HepG2 (cell line): ENCODE results near the gene PLEKHH1. TPM values are rescaled to one million over a fixed set of nuclear protein-coding genes. Genes with fewer than 3 reads are reported as not detected.

Source experiments
- ELF4 ChIP-seq: sonication (generic); formaldehyde crosslinking; IDR thresholded peaks from 2 replicates; pipeline ENCODE4 v1.5.0; 2020; ENCODE audit warnings: missing genetic modification reagents, mild to moderate bottlenecking, moderate library complexity, borderline replicate concordance
- FOXA1 ChIP-seq, 2 experiments: fragments of 450-650 bp in 1 of 2; sonication (generic) in 1 of 2; formaldehyde crosslinking in 1 of 2; IDR thresholded peaks; 2 replicates each; pipeline versions ENCODE4 v1.4.0 to v1.6.1; 2016 to 2020; ENCODE audit warnings: missing genetic modification reagents in 1 of 2
- GATAD2A ChIP-seq: IDR thresholded peaks from 2 replicates; pipeline ENCODE4 v1.6.1; 2016
- KDM2A ChIP-seq: sonication (generic); formaldehyde crosslinking; IDR thresholded peaks from 2 replicates; pipeline ENCODE4 v1.4.0; 2020; ENCODE audit warnings: low read depth, missing genetic modification reagents, borderline replicate concordance
- MTA1 ChIP-seq: sonication (generic); formaldehyde crosslinking; IDR thresholded peaks from 2 replicates; pipeline ENCODE4 v1.4.0; 2020; ENCODE audit warnings: missing genetic modification reagents, mild to moderate bottlenecking, borderline replicate concordance
- NR2F6 ChIP-seq, 2 experiments: IDR thresholded peaks; 2 replicates each; pipeline ENCODE4 v1.6.1; 2016; ENCODE audit warnings: antibody characterized with exemption in 1 of 2, mild to moderate bottlenecking in 1 of 2
- RNF2 ChIP-seq: fragments of 450-650 bp; conservative IDR thresholded peaks from 2 replicates; pipeline ENCODE4 v1.6.1; 2016; ENCODE audit warnings: low read depth
- SAFB2 ChIP-seq: sonication (generic); formaldehyde crosslinking; IDR thresholded peaks from 2 replicates; pipeline ENCODE4 v1.5.1; 2020; ENCODE audit warnings: missing genetic modification reagents, low read depth, mild to moderate bottlenecking, borderline replicate concordance
- ZNF644 ChIP-seq: IDR thresholded peaks from 2 replicates; pipeline ENCODE4 v1.6.1; 2016; ENCODE audit warnings: low read depth
- polyA plus RNA-seq, 8 experiments: library from polyadenylated mRNA; depleted of rRNA in 3 of 8; stranded (reverse) in 7 of 8; unstranded in 1 of 8; fragments of >200 nt; fragmentation: Illumina TruSeq in 4 of 8; extraction: Trizol in 4 of 8; gene quantifications; 2 replicates each; pipeline versions ENCODE4 v1.2.1 to v1.2.3, GENCODE V29; 2011 to 2016; ENCODE audit warnings: low read depth in 4 of 8, missing spikeins in 1 of 8, mixed read lengths in 1 of 8; ENCODE audit not compliant: insufficient read depth in 1 of 8
- total RNA-seq, 5 experiments: library from RNA; depleted of rRNA; stranded (reverse); fragments of >200 nt; fragmentation: Illumina TruSeq; extraction: Trizol; gene quantifications; 2 replicates each; pipeline ENCODE4 v1.2.3, GENCODE V29; 2016; ENCODE audit warnings: low read depth in 1 of 5
- TF ChIP-seq, protein P1 (sequence below): IDR thresholded peaks from 2 replicates; pipeline ENCODE4 v1.6.1; 2016; ENCODE audit warnings: missing biosample characterization, missing genetic modification reagents, low read depth
- TF ChIP-seq, protein P2 (sequence below): sonication (generic); formaldehyde crosslinking; conservative IDR thresholded peaks from 2 replicates; pipeline ENCODE4 v1.4.0; 2020; ENCODE audit warnings: missing genetic modification reagents
- TF ChIP-seq, protein P3 (sequence below): sonication (generic); formaldehyde crosslinking; IDR thresholded peaks from 2 replicates; pipeline ENCODE4 v1.9.0; 2021; ENCODE audit warnings: missing genetic modification reagents, borderline replicate concordance
- TF ChIP-seq, protein P4 (sequence below): IDR thresholded peaks from 2 replicates; pipeline ENCODE4 v1.6.1; 2016; ENCODE audit warnings: low read depth
- TF ChIP-seq, protein P5 (sequence below): sonication (generic); formaldehyde crosslinking; IDR thresholded peaks from 2 replicates; pipeline ENCODE4 v1.8.0; 2022; ENCODE audit warnings: missing genetic modification reagents, mild to moderate bottlenecking, borderline replicate concordance
- TF ChIP-seq, protein P6 (sequence below): sonication (generic); formaldehyde crosslinking; IDR thresholded peaks from 2 replicates; pipeline ENCODE4 v1.8.1; 2022; ENCODE audit warnings: low read depth, mild to moderate bottlenecking, missing genetic modification reagents

Gene PLEKHH1
- total and polyA plus RNA-seq, 2 of the 13 experiments (the other 11 are each of a cell fraction or from before 2014, with no cell fraction given), result 8.6 to 15.8 TPM

DNA sequence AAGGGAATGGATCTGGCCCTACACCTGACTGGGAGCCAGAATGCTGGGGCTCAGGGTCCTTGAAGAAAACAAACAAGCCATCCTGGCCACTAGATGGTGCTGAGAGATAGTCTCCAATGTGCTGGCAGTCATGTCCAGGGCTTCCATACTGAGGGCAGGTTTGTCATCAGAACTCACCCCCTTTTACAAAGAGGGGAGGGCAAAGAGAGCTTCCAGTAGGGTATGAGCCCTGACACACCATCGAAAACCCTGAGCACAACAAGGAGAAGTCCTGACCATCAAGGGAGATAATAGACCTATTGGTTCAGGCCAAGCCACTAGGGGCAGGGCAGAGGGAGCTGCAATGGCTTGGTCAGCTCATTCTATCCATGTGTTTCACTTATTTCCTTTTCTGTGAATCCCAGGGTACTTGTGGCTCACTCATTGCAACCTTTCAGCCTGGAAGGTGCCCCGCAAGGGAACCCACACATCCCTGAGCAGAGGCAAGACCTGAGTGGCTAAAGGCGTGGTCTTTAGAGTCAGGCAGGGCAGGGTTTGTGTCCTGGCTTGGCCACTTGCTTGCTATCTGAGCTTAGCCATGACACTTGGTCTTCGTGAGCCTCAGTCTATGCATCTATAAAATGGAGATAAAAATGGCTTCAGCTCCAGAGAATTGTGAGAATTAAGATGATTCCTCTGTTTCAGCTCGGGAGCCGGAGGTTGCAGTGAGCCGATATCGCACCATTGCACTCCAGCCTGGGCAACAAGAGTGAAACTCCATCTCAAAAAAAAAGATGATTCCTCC lies 6.2 kb upstream of the PLEKHH1 start (continued):
- TF ChIP-seq, protein P1, sequence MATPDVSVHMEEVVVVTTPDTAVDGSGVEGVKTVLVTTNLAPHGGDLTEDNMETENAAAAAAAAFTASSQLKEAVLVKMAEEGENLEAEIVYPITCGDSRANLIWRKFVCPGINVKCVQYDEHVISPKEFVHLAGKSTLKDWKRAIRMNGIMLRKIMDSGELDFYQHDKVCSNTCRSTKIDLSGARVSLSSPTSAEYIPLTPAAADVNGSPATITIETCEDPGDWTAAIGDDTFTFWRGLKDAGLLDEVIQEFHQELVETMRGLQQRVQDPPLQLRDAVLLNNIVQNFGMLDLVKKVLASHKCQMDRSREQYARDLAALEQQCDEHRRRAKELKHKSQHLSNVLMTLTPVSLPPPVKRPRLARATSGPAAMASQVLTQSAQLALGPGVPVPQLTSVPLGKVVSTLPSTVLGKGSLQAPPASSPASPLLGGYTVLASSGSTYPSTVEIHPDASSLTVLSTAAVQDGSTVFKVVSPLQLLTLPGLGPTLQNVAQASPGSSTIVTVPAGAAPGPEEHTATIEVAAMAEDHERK, result no peak
- TF ChIP-seq, protein P2, sequence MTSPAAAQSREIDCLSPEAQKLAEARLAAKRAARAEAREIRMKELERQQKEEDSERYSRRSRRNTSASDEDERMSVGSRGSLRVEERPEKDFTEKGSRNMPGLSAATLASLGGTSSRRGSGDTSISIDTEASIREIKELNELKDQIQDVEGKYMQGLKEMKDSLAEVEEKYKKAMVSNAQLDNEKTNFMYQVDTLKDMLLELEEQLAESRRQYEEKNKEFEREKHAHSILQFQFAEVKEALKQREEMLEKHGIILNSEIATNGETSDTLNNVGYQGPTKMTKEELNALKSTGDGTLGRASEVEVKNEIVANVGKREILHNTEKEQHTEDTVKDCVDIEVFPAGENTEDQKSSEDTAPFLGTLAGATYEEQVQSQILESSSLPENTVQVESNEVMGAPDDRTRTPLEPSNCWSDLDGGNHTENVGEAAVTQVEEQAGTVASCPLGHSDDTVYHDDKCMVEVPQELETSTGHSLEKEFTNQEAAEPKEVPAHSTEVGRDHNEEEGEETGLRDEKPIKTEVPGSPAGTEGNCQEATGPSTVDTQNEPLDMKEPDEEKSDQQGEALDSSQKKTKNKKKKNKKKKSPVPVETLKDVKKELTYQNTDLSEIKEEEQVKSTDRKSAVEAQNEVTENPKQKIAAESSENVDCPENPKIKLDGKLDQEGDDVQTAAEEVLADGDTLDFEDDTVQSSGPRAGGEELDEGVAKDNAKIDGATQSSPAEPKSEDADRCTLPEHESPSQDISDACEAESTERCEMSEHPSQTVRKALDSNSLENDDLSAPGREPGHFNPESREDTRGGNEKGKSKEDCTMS (CRISPR knock-in tag), result no peak
- TF ChIP-seq SAFB2 (CRISPR knock-in tag), result no peak
- TF ChIP-seq MTA1 (CRISPR knock-in tag), result no peak
- TF ChIP-seq ZNF644 (CRISPR knock-in tag), result no peak
- no peak for TF ChIP-seq RNF2
- TF ChIP-seq, protein P3, sequence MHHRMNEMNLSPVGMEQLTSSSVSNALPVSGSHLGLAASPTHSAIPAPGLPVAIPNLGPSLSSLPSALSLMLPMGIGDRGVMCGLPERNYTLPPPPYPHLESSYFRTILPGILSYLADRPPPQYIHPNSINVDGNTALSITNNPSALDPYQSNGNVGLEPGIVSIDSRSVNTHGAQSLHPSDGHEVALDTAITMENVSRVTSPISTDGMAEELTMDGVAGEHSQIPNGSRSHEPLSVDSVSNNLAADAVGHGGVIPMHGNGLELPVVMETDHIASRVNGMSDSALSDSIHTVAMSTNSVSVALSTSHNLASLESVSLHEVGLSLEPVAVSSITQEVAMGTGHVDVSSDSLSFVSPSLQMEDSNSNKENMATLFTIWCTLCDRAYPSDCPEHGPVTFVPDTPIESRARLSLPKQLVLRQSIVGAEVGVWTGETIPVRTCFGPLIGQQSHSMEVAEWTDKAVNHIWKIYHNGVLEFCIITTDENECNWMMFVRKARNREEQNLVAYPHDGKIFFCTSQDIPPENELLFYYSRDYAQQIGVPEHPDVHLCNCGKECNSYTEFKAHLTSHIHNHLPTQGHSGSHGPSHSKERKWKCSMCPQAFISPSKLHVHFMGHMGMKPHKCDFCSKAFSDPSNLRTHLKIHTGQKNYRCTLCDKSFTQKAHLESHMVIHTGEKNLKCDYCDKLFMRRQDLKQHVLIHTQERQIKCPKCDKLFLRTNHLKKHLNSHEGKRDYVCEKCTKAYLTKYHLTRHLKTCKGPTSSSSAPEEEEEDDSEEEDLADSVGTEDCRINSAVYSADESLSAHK (CRISPR knock-in tag), result no peak
- 0 out of 2 replicates have a peak, but pooled peaks have one; percentile 22 for TF ChIP-seq KDM2A (CRISPR knock-in tag)
- TF ChIP-seq NR2F6 (IDR thresholded peaks at IDR 0.05), result no peak
- no peak for TF ChIP-seq NR2F6 (CRISPR knock-in tag; IDR thresholded peaks at IDR 0.05)
- TF ChIP-seq GATAD2A (CRISPR knock-in tag), result peak; percentile 41; the same call in 1 of the 2 replicates
- TF ChIP-seq, protein P4, sequence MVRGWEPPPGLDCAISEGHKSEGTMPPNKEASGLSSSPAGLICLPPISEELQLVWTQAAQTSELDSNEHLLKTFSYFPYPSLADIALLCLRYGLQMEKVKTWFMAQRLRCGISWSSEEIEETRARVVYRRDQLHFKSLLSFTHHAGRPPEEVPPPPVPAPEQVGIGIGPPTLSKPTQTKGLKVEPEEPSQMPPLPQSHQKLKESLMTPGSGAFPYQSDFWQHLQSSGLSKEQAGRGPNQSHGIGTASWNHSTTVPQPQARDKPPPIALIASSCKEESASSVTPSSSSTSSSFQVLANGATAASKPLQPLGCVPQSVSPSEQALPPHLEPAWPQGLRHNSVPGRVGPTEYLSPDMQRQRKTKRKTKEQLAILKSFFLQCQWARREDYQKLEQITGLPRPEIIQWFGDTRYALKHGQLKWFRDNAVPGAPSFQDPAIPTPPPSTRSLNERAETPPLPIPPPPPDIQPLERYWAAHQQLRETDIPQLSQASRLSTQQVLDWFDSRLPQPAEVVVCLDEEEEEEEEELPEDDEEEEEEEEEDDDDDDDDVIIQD, result 0 out of 2 replicates have a peak, but pooled peaks have one; percentile 21
- TF ChIP-seq ELF4 (CRISPR knock-in tag), result no peak
- no peak for TF ChIP-seq FOXA1 (IDR thresholded peaks at IDR 0.05)
- TF ChIP-seq FOXA1 (CRISPR knock-in tag; IDR thresholded peaks at IDR 0.05), result peak; percentile 35; the same call in 1 of the 2 replicates
- TF ChIP-seq, protein P5, sequence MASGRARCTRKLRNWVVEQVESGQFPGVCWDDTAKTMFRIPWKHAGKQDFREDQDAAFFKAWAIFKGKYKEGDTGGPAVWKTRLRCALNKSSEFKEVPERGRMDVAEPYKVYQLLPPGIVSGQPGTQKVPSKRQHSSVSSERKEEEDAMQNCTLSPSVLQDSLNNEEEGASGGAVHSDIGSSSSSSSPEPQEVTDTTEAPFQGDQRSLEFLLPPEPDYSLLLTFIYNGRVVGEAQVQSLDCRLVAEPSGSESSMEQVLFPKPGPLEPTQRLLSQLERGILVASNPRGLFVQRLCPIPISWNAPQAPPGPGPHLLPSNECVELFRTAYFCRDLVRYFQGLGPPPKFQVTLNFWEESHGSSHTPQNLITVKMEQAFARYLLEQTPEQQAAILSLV, result no peak
- TF ChIP-seq, protein P6, sequence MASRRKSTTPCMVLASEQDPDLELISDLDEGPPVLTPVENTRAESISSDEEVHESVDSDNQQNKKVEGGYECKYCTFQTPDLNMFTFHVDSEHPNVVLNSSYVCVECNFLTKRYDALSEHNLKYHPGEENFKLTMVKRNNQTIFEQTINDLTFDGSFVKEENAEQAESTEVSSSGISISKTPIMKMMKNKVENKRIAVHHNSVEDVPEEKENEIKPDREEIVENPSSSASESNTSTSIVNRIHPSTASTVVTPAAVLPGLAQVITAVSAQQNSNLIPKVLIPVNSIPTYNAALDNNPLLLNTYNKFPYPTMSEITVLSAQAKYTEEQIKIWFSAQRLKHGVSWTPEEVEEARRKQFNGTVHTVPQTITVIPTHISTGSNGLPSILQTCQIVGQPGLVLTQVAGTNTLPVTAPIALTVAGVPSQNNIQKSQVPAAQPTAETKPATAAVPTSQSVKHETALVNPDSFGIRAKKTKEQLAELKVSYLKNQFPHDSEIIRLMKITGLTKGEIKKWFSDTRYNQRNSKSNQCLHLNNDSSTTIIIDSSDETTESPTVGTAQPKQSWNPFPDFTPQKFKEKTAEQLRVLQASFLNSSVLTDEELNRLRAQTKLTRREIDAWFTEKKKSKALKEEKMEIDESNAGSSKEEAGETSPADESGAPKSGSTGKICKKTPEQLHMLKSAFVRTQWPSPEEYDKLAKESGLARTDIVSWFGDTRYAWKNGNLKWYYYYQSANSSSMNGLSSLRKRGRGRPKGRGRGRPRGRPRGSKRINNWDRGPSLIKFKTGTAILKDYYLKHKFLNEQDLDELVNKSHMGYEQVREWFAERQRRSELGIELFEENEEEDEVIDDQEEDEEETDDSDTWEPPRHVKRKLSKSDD, result no peak
